ENCODE results near the gene TMEM213. TPM values are rescaled to one million over a fixed set of nuclear protein-coding genes. Genes with fewer than 3 reads are reported as not detected.
"Not testable (repeated sequence)": the region's sequence is repeated elsewhere in the genome, so short reads cannot be mapped to it uniquely, and the experiment has no call there.

The TMEM213 gene
- total and polyA plus RNA-seq, 2 of the 13 experiments (the other 11 are each of a cell fraction or from before 2014, with no cell fraction given) = not detected

DNA sequence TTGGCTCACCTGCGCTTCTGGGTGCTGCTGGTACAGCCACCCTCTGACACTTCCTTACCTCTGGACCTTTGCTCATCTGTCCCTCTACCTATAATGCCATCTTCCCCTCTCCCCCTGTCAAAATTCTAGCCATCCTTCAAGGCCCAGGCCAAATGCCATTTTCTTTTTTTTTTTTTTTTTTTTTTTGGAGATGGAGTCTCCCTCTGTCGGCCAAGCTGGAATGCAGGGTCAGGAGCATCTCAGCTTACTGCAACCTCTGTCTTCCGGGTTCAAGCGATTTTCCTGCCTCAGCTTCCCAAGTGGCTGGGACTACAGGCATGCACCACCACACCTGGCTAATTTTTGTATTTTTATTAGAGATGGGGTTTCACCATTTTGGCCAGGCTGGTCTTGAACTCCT, 748 bp upstream of the TMEM213 start:
- H3K27ac ChIP-seq (ENCODE audit: extremely low read length, insufficient read depth, low read length); FAIRE-seq; DNase-seq (ENCODE audit: low spot score); H3K79me2 ChIP-seq (ENCODE audit: insufficient read depth, low read length); H3K36me3 ChIP-seq (replicated peaks in 1 of 2; ENCODE audit: control insufficient read depth in 1 of 2, insufficient read depth in 2 of 2, low read length in 2 of 2); H3K4me3 ChIP-seq (replicated peaks in 1 of 3; ENCODE audit: insufficient read depth in 1 of 3, low read depth in 2 of 3, low read length in 3 of 3); H3K9ac ChIP-seq (ENCODE audit: insufficient read depth, low read depth, low read length); H3K9me3 ChIP-seq (ENCODE audit: low read length); in situ Hi-C loops (cut with HindIII; ENCODE audit: extremely low pct_ligation_motif_present, low pct_unique_long_range_greater_than_20kb); intact Hi-C loops (cut with micrococcal nuclease; ENCODE audit: unreplicated experiment); CTCF ChIA-PET (ENCODE audit: low intra/inter-chr PET ratio, low total read pairs); H4K20me1 ChIP-seq (ENCODE audit: insufficient read depth, low read length); BruUV-seq (replicated peaks); H2AFZ ChIP-seq (ENCODE audit: low read length); H3K4me2 ChIP-seq (ENCODE audit: low read depth, low read length); POLR2A ChIA-PET; ATAC-seq: not testable (repeated sequence)
- Histone ChIP-seq H3K4me1 (ENCODE audit: insufficient read depth, low read length) (peaks cover 27% of the 10 kb centered on the region), H3K27me3 (ENCODE audit: control insufficient read depth in 1 of 2, insufficient read depth in 2 of 2, low read length in 2 of 2) (peaks cover 3 to 14% of the 10 kb centered on the region in 2 experiments; a peak in 2 of 5 replicates)
- WGBS (ENCODE audit: low lambda C conversion rate) = 89% methylated on average over 4 of the region's 4 CpGs

DNA sequence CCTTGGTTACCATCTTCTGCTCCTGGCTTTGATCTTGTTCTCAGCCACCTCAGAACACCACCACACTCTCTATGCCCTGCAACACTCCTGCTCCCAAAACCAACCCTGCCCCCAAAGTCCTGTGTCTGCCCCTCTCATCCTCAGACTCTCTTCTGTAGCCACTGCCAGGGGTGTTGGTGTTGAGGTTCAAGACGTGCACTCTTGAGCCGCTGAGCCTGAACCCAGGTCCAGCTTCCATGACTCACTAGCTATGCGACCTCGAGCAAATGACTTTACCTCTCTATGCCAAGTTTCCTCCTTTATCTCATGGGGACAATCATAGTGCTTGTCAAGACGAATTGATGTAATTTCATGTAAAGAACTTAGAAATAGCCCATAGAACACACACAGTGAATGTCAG, 1.0 kb downstream of the TMEM213 start:
- ChIA-PET POLR2A (no interaction called here), CTCF (ENCODE audit: low intra/inter-chr PET ratio, low total read pairs) (no interaction called here)
- Histone ChIP-seq H3K4me1 (ENCODE audit: insufficient read depth, low read length) (peaks cover 27% of the 10 kb centered on the region), H3K27me3 (ENCODE audit: control insufficient read depth in 1 of 2, insufficient read depth in 2 of 2, low read length in 2 of 2) (peaks cover 3 to 12% of the 10 kb centered on the region in 2 experiments; a peak in 2 of 5 replicates), H3K36me3 (replicated peaks in 1 of 2; ENCODE audit: control insufficient read depth in 1 of 2, insufficient read depth in 2 of 2, low read length in 2 of 2) (no peaks in the 10 kb centered on the region), H4K20me1 (ENCODE audit: insufficient read depth, low read length) (no peaks in the 10 kb centered on the region), H3K27ac (ENCODE audit: extremely low read length, insufficient read depth, low read length) (no peak overlapping the region), H2AFZ (ENCODE audit: low read length) (no peak overlapping the region), H3K79me2 (ENCODE audit: insufficient read depth, low read length) (no peaks in the 10 kb centered on the region), H3K4me3 (replicated peaks in 1 of 3; ENCODE audit: insufficient read depth in 1 of 3, low read depth in 2 of 3, low read length in 3 of 3) (no peak overlapping the region), H3K4me2 (ENCODE audit: low read depth, low read length) (no peak overlapping the region), H3K9ac (ENCODE audit: insufficient read depth, low read depth, low read length) (no peak overlapping the region), H3K9me3 (ENCODE audit: low read length) (no peaks in the 10 kb centered on the region)
- no peak for DNase-seq (ENCODE audit: low spot score)
- no peak for FAIRE-seq
- no TSS peak for BruUV-seq (replicated peaks)
- TF ChIP-seq, protein P1, sequence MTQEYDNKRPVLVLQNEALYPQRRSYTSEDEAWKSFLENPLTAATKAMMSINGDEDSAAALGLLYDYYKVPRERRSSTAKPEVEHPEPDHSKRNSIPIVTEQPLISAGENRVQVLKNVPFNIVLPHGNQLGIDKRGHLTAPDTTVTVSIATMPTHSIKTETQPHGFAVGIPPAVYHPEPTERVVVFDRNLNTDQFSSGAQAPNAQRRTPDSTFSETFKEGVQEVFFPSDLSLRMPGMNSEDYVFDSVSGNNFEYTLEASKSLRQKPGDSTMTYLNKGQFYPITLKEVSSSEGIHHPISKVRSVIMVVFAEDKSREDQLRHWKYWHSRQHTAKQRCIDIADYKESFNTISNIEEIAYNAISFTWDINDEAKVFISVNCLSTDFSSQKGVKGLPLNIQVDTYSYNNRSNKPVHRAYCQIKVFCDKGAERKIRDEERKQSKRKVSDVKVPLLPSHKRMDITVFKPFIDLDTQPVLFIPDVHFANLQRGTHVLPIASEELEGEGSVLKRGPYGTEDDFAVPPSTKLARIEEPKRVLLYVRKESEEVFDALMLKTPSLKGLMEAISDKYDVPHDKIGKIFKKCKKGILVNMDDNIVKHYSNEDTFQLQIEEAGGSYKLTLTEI (CRISPR knock-in tag; conservative IDR thresholded peaks at IDR 0.05) = no peak
- no peak for TF ChIP-seq HMGA1 (CRISPR knock-in tag; conservative IDR thresholded peaks at IDR 0.05)
- no peak for TF ChIP-seq KAT8 (CRISPR knock-in tag; IDR thresholded peaks at IDR 0.05)
- no peak for TF ChIP-seq NPAS2 (CRISPR knock-in tag; IDR thresholded peaks at IDR 0.05; ENCODE audit: borderline replicate concordance)
- no peak for TF ChIP-seq KDM2A (CRISPR knock-in tag; IDR thresholded peaks at IDR 0.05; ENCODE audit: borderline replicate concordance, low read depth)
- no peak for TF ChIP-seq MED1 (CRISPR knock-in tag; IDR thresholded peaks at IDR 0.05)
- no peak for ATAC-seq
- in situ Hi-C loops (cut with HindIII; ENCODE audit: extremely low pct_ligation_motif_present, low pct_unique_long_range_greater_than_20kb) (no loop called here), intact Hi-C loops (cut with micrococcal nuclease; ENCODE audit: unreplicated experiment) (no loop called here)
- 21% methylated on average over 5 of the region's 5 CpGs for WGBS (ENCODE audit: low lambda C conversion rate)

Data from HepG2 (cell line).